SK-N-MC (cell line): Measurements from ENCODE around the gene MRPL10.

ENCODE experiments used
- EZH2 ChIP-seq: fragments of 200-600 bp; sonication (generic); IDR thresholded peaks from one replicate; pipeline ENCODE4 v1.6.1; 2017; ENCODE audit warnings: antibody characterized with exemption
- POLR2AphosphoS5 ChIP-seq: IDR thresholded peaks from 2 replicates; pipeline ENCODE4 v1.6.1; 2012; ENCODE audit warnings: mild to moderate bottlenecking, low read depth, low read length, borderline replicate concordance

DNA sequence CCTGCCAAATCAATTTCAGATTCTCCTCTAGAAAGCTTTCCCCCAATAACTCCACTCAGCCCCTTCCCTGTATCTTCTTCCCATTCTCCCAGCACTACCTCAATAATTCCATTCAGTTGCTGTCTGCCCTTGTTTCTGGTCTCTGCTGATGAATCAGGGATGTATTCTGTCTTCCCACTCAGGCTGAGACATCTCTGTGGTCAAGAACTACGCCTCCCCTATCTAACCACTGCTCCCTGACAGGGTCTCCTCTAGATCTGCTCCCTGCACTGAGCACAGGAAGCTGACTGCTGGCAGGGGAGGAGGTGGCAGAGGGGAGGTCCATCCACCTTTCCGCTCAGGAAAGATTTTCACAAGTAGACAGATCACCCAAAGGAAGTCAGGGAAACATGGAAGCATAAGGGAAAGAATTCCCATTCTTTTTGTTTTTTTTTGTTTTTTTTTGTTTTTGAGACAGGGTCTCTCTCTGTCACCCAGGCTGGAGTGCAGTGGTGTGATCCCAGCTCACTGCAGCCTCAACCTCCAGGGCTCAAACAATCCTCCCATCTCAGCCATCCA is 47.8 kb upstream of the MRPL10 start:
- TF ChIP-seq POLR2AphosphoS5 = no peak
- TF ChIP-seq EZH2 = no peak
